ENCODE data around the gene PARP6. TPM values are rescaled to one million over a fixed set of nuclear protein-coding genes. Genes with fewer than 3 reads are reported as not detected.
A peak's percentile ranks its signal among the peaks of the same experiment; 100 is the strongest.

The PARP6 gene
- total RNA-seq, 1 experiment from 2014 or later, result 41.9 TPM

DNA sequence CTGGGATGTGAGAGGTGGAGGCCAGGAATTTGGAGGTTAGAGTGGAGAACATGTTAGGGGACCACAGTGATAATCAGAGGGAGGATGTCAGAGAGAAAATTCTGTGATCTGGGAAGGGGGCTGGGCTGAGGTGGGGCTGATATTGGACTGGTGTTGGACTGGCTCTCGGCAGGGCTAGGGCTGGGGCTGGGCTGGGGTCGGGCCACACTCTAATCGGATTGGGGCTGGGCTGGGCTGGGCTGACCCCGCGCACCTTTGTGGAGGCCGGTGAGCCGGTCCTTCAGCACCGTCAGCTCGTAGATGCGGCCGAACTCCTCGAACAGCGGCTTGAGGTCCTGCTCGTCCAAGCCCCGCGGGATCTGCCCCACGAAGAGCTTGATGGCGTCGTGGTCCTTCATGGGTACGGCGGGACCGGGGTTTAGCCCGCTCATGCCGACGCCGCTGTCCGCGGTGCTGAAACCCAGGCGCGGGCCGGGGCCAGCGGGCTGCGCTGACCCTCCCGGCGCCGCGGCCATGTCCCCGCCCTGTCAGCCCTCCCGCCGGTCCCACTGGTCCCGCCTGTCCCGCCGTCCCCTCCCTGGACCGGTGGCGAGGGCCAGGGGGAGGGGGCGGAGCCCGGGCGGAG is 47.1 kb upstream of the PARP6 start (continued):
- no peak for TF ChIP-seq GTF2I (CRISPR knock-in tag; conservative IDR thresholded peaks at IDR 0.05)
- TF ChIP-seq, protein P1, sequence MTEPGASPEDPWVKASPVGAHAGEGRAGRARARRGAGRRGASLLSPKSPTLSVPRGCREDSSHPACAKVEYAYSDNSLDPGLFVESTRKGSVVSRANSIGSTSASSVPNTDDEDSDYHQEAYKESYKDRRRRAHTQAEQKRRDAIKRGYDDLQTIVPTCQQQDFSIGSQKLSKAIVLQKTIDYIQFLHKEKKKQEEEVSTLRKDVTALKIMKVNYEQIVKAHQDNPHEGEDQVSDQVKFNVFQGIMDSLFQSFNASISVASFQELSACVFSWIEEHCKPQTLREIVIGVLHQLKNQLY (CRISPR knock-in tag; IDR thresholded peaks at IDR 0.05), result peak; percentile 96; the same call in 1 of the 2 replicates
- peak; percentile 75; the same call in 1 of the 2 replicates for TF ChIP-seq ZNF263 (CRISPR knock-in tag; IDR thresholded peaks at IDR 0.05; ENCODE audit: low read depth)
- TF ChIP-seq JUN (CRISPR knock-in tag; IDR thresholded peaks at IDR 0.05), result peak; percentile 99
- TF ChIP-seq NR2C2 (CRISPR knock-in tag; IDR thresholded peaks at IDR 0.05), result peak; percentile 85
- peak; percentile 96 for TF ChIP-seq E2F4 (CRISPR knock-in tag; IDR thresholded peaks at IDR 0.05; ENCODE audit: borderline replicate concordance, low read depth)
- no peak for TF ChIP-seq OVOL2 (CRISPR knock-in tag; IDR thresholded peaks at IDR 0.05; ENCODE audit: borderline replicate concordance)
- no peak for TF ChIP-seq EMX1 (CRISPR knock-in tag; IDR thresholded peaks at IDR 0.05)
- peak; percentile 99 for TF ChIP-seq TEAD1 (CRISPR knock-in tag; IDR thresholded peaks at IDR 0.05)
- TF ChIP-seq ZSCAN18 (CRISPR knock-in tag; IDR thresholded peaks at IDR 0.05), result no peak
- TF ChIP-seq TCF7 (CRISPR knock-in tag; IDR thresholded peaks at IDR 0.05; ENCODE audit: low read depth), result peak; percentile 98
- TF ChIP-seq MYBL2 (CRISPR knock-in tag; IDR thresholded peaks at IDR 0.05), result peak; percentile 97
- TF ChIP-seq, protein P2, sequence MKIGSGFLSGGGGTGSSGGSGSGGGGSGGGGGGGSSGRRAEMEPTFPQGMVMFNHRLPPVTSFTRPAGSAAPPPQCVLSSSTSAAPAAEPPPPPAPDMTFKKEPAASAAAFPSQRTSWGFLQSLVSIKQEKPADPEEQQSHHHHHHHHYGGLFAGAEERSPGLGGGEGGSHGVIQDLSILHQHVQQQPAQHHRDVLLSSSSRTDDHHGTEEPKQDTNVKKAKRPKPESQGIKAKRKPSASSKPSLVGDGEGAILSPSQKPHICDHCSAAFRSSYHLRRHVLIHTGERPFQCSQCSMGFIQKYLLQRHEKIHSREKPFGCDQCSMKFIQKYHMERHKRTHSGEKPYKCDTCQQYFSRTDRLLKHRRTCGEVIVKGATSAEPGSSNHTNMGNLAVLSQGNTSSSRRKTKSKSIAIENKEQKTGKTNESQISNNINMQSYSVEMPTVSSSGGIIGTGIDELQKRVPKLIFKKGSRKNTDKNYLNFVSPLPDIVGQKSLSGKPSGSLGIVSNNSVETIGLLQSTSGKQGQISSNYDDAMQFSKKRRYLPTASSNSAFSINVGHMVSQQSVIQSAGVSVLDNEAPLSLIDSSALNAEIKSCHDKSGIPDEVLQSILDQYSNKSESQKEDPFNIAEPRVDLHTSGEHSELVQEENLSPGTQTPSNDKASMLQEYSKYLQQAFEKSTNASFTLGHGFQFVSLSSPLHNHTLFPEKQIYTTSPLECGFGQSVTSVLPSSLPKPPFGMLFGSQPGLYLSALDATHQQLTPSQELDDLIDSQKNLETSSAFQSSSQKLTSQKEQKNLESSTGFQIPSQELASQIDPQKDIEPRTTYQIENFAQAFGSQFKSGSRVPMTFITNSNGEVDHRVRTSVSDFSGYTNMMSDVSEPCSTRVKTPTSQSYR (CRISPR knock-in tag; IDR thresholded peaks at IDR 0.05), result peak; percentile 97
- peak; percentile 97 for TF ChIP-seq SMAD3 (CRISPR knock-in tag; IDR thresholded peaks at IDR 0.05; ENCODE audit: borderline replicate concordance)

- Mint-ChIP-seq H3K4me3 (peak overlapping the region; percentile 43), H3K36me3 (no peaks in the 10 kb centered on the region), H3K9me3 (peaks cover 3% of the 10 kb centered on the region), H3K4me1 (peaks cover 12% of the 10 kb centered on the region), H3K27me3 (ENCODE audit: low read depth) (peaks cover 63% of the 10 kb centered on the region), H3K27ac (no peak overlapping the region)
- DNase-seq (ENCODE audit: low spot score), result no peak
- ChIA-PET POLR2A (no interaction called here), CTCF (no interaction called here)
- ATAC-seq, result no peak
- TF ChIP-seq PRRX2 (CRISPR knock-in tag; IDR thresholded peaks at IDR 0.05) (no peak), ZNF532 (CRISPR knock-in tag; IDR thresholded peaks at IDR 0.05; ENCODE audit: borderline replicate concordance) (no peak), ZNF138 (CRISPR knock-in tag; conservative IDR thresholded peaks at IDR 0.05) (no peak), ESRRA (CRISPR knock-in tag; IDR thresholded peaks at IDR 0.05; ENCODE audit: borderline replicate concordance) (no peak), GRHL2 (CRISPR knock-in tag; IDR thresholded peaks at IDR 0.05; ENCODE audit: insufficient replicate concordance, severe bottlenecking) (no peak), ZNF232 (CRISPR knock-in tag; IDR thresholded peaks at IDR 0.05) (no peak), RORB (CRISPR knock-in tag; IDR thresholded peaks at IDR 0.05) (no peak)
- TF ChIP-seq, protein P3, sequence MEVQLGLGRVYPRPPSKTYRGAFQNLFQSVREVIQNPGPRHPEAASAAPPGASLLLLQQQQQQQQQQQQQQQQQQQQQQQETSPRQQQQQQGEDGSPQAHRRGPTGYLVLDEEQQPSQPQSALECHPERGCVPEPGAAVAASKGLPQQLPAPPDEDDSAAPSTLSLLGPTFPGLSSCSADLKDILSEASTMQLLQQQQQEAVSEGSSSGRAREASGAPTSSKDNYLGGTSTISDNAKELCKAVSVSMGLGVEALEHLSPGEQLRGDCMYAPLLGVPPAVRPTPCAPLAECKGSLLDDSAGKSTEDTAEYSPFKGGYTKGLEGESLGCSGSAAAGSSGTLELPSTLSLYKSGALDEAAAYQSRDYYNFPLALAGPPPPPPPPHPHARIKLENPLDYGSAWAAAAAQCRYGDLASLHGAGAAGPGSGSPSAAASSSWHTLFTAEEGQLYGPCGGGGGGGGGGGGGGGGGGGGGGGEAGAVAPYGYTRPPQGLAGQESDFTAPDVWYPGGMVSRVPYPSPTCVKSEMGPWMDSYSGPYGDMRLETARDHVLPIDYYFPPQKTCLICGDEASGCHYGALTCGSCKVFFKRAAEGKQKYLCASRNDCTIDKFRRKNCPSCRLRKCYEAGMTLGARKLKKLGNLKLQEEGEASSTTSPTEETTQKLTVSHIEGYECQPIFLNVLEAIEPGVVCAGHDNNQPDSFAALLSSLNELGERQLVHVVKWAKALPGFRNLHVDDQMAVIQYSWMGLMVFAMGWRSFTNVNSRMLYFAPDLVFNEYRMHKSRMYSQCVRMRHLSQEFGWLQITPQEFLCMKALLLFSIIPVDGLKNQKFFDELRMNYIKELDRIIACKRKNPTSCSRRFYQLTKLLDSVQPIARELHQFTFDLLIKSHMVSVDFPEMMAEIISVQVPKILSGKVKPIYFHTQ (CRISPR knock-in tag; IDR thresholded peaks at IDR 0.05), result no peak
- TF ChIP-seq, protein P4, sequence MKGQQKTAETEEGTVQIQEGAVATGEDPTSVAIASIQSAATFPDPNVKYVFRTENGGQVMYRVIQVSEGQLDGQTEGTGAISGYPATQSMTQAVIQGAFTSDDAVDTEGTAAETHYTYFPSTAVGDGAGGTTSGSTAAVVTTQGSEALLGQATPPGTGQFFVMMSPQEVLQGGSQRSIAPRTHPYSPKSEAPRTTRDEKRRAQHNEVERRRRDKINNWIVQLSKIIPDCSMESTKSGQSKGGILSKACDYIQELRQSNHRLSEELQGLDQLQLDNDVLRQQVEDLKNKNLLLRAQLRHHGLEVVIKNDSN (CRISPR knock-in tag; IDR thresholded peaks at IDR 0.05), result no peak
Measured at GRCh38 chr15:72318408-72318942, 46.1 kb upstream of the PARP6 start.
